Measurements from ENCODE around the gene ZNF445.
"Not testable (repeated sequence)": the region's sequence is repeated elsewhere in the genome, so short reads cannot be mapped to it uniquely, and the experiment has no call there.

Gene ZNF445

GRCh38 chr3:44398853-44399252, 78.6 kb downstream of the ZNF445 start:
- no peak for DNase-seq (ENCODE audit: low read depth)

- not testable (repeated sequence) for DNase-seq (ENCODE audit: low read depth)
These were observed 79.2 kb downstream of the ZNF445 start for GRCh38 chr3:44398271-44398670.

- no peak for DNase-seq (ENCODE audit: low read depth)
These were observed 81.0 kb downstream of the ZNF445 start for GRCh38 chr3:44396200-44397171.

- no peak for DNase-seq (ENCODE audit: low read depth)
These were observed 81.8 kb downstream of the ZNF445 start for GRCh38 chr3:44395714-44396113.

- no peak for DNase-seq (ENCODE audit: low read depth)
These were observed 85.0 kb downstream of the ZNF445 start for GRCh38 chr3:44392489-44392888.

GRCh38 chr3:44387404-44387803, 90.1 kb downstream of the ZNF445 start:
- DNase-seq (ENCODE audit: low read depth) = no peak
